HepG2 (cell line): ENCODE measurements around the gene MDP1. TPM values are rescaled to one million over a fixed set of nuclear protein-coding genes. Genes with fewer than 3 reads are reported as not detected.

Experiments
- ATAC-seq: fragments of 200-7000 bp; cut with Tn5 transposase; 3 replicates; pipeline ENCODE4 v1.9.1; 2020; ENCODE audit warnings: mild to moderate bottlenecking, moderate library complexity
- BruUV-seq: library from RNA; stranded (reverse); fragments of 400-500 nt; replicated peaks from 2 replicates; lab custom pipeline; 2021; lab: Mats Ljungman, UMichigan
- CTCF ChIA-PET: fragments of 300-600 bp; formaldehyde crosslinking; extraction: SDS; loops from one replicate; lab custom pipeline; 2021; ENCODE audit warnings: low total read pairs, inconsistent platforms, low intra/inter-chr PET ratio; lab: Yijun Ruan, JAX
- POLR2A ChIA-PET: fragments of 350-600 bp; sonication (Branson Sonifier 250); formaldehyde crosslinking; loops from one replicate; lab custom pipeline; 2020; ENCODE audit warnings: antibody characterized with exemption, inconsistent platforms; lab: Yijun Ruan, JAX
- DNase-seq: peaks from one replicate; pipeline ENCODE4 v3.0.0-alpha.2; 2015; ENCODE audit warnings: low spot score
- FAIRE-seq: peaks from 3 replicates; lab custom pipeline; 2011; peaks lifted over from hg19 to GRCh38; lab: Jason Lieb, UNC
- H2AFZ ChIP-seq: one replicate; pipeline ENCODE4 v1.6.1; 2011; ENCODE audit warnings: low read length, inconsistent platforms
- H3K27ac ChIP-seq: fragments of 300-600 bp; 3 replicates; pipeline ENCODE4 v1.8.0; 2011; ENCODE audit warnings: mixed run types, mild to moderate bottlenecking, mixed read lengths, low read length, inconsistent platforms; ENCODE audit not compliant: insufficient read depth; ENCODE audit errors: extremely low read length
- H3K27me3 ChIP-seq, 2 experiments: fragments of 200-600 bp in 1 of 2; 2 replicates in 1 of 2; 3 replicates in 1 of 2; pipeline versions ENCODE4 v1.6.0 to v1.8.0; 2011; ENCODE audit warnings: low read length in 2 of 2, mild to moderate bottlenecking in 2 of 2, moderate library complexity in 2 of 2, inconsistent platforms in 1 of 2; ENCODE audit not compliant: insufficient read depth in 2 of 2, control insufficient read depth in 1 of 2
- H3K36me3 ChIP-seq, 2 experiments: fragments of 200-600 bp in 1 of 2; replicated peaks in 1 of 2; 2 replicates in 1 of 2; 3 replicates in 1 of 2; pipeline versions ENCODE4 v1.5.1 to v1.8.0; 2011; ENCODE audit warnings: low read length in 2 of 2, inconsistent platforms in 1 of 2; ENCODE audit not compliant: insufficient read depth in 2 of 2, control insufficient read depth in 1 of 2
- H3K4me1 ChIP-seq: 2 replicates; pipeline ENCODE4 v1.5.1; 2012; ENCODE audit warnings: low read length, inconsistent platforms; ENCODE audit not compliant: insufficient read depth
- H3K4me2 ChIP-seq: 2 replicates; pipeline ENCODE4 v1.6.0; 2011; ENCODE audit warnings: low read depth, low read length, inconsistent platforms
- H3K4me3 ChIP-seq, 3 experiments: fragments of 200-600 bp in 1 of 3; sonication (generic), shearing (Covaris generic) in 1 of 3; replicated peaks in 1 of 3; 2 replicates each; pipeline ENCODE4 v1.5.1; 2011 to 2016; ENCODE audit warnings: low read length in 3 of 3, inconsistent platforms in 2 of 3, low read depth in 2 of 3, mild to moderate bottlenecking in 2 of 3, control low read depth in 1 of 3, mixed read lengths in 1 of 3; ENCODE audit not compliant: insufficient read depth in 1 of 3
- H3K79me2 ChIP-seq: one replicate; pipeline ENCODE4 v1.6.1; 2011; ENCODE audit warnings: low read length, inconsistent platforms; ENCODE audit not compliant: insufficient read depth
- H3K9ac ChIP-seq: 2 replicates; pipeline ENCODE4 v1.6.0; 2011; ENCODE audit warnings: mild to moderate bottlenecking, low read depth, low read length, inconsistent platforms; ENCODE audit not compliant: insufficient read depth
- H3K9me3 ChIP-seq: 2 replicates; pipeline ENCODE4 v1.5.1; 2012; ENCODE audit warnings: mild to moderate bottlenecking, low read length
- H4K20me1 ChIP-seq: 2 replicates; pipeline ENCODE4 v1.6.0; 2011; ENCODE audit warnings: inconsistent platforms, mild to moderate bottlenecking, low read length, moderate library complexity; ENCODE audit not compliant: insufficient read depth
- CREM ChIP-seq, 2 experiments: sonication (generic) in 1 of 2; formaldehyde crosslinking in 1 of 2; IDR thresholded peaks; 2 replicates each; pipeline versions ENCODE4 v1.4.0 to v1.6.1; 2016 to 2020; ENCODE audit warnings: antibody characterized with exemption in 1 of 2, mild to moderate bottlenecking in 1 of 2, missing genetic modification reagents in 1 of 2
- DPF2 ChIP-seq: sonication (generic); formaldehyde crosslinking; IDR thresholded peaks from 2 replicates; pipeline ENCODE4 v1.4.0; 2020; ENCODE audit warnings: mild to moderate bottlenecking, low read depth, missing genetic modification reagents, borderline replicate concordance
- FOSL2 ChIP-seq: sonication (generic); formaldehyde crosslinking; IDR thresholded peaks from 2 replicates; pipeline ENCODE4 v1.4.0; 2020; ENCODE audit warnings: missing genetic modification reagents
- FOXA1 ChIP-seq, 2 experiments: fragments of 450-650 bp in 1 of 2; sonication (generic) in 1 of 2; formaldehyde crosslinking in 1 of 2; IDR thresholded peaks; 2 replicates each; pipeline versions ENCODE4 v1.4.0 to v1.6.1; 2016 to 2020; ENCODE audit warnings: missing genetic modification reagents in 1 of 2
- FOXO4 ChIP-seq: sonication (generic); formaldehyde crosslinking; conservative IDR thresholded peaks from 2 replicates; pipeline ENCODE4 v1.8.1; 2023; ENCODE audit warnings: missing genetic modification reagents
- GLI4 ChIP-seq: sonication (generic); formaldehyde crosslinking; IDR thresholded peaks from 2 replicates; pipeline ENCODE4 v1.5.1; 2020; ENCODE audit warnings: missing genetic modification reagents, mild to moderate bottlenecking, moderate library complexity, borderline replicate concordance
- KLF16 ChIP-seq, 2 experiments: sonication (generic) in 1 of 2; formaldehyde crosslinking in 1 of 2; IDR thresholded peaks; 2 replicates each; pipeline versions ENCODE4 v1.6.1 to v1.8.0; 2016 to 2023; ENCODE audit warnings: missing genetic modification reagents in 2 of 2, missing compliant biosample characterization in 1 of 2
- MEIS2 ChIP-seq: sonication (generic); formaldehyde crosslinking; IDR thresholded peaks from 2 replicates; pipeline ENCODE4 v1.9.0; 2021; ENCODE audit warnings: mild to moderate bottlenecking, missing genetic modification reagents
- MTF1 ChIP-seq: sonication (generic); formaldehyde crosslinking; IDR thresholded peaks from 2 replicates; pipeline ENCODE4 v1.5.0; 2020; ENCODE audit warnings: missing genetic modification reagents
- MXI1 ChIP-seq: IDR thresholded peaks from 3 replicates; pipeline ENCODE4 v1.6.1; 2012; ENCODE audit warnings: low read depth, low read length, inconsistent platforms, borderline replicate concordance
- POLR2G ChIP-seq: fragments of 200-400 bp; formaldehyde crosslinking; IDR thresholded peaks from 2 replicates; pipeline ENCODE4 v1.6.1; 2018; ENCODE audit warnings: mild to moderate bottlenecking, low read depth, low read length, moderate library complexity
- RFXANK ChIP-seq: IDR thresholded peaks from 2 replicates; pipeline ENCODE4 v1.6.1; 2016
- TAF1 ChIP-seq: sonication (generic); formaldehyde crosslinking; IDR thresholded peaks from 2 replicates; pipeline ENCODE4 v1.4.0; 2020; ENCODE audit warnings: missing genetic modification reagents
- TBX2 ChIP-seq: sonication (generic); formaldehyde crosslinking; IDR thresholded peaks from 2 replicates; pipeline ENCODE4 v1.5.0; 2020; ENCODE audit warnings: missing genetic modification reagents, mild to moderate bottlenecking, borderline replicate concordance
- TEAD3 ChIP-seq: optimal IDR thresholded peaks from 2 replicates; pipeline ENCODE3; 2016; ENCODE audit warnings: borderline replicate concordance
- ZNF136 ChIP-seq: sonication (generic); formaldehyde crosslinking; IDR thresholded peaks from 2 replicates; pipeline ENCODE4 v1.8.1; 2022; ENCODE audit warnings: low read depth, mild to moderate bottlenecking, moderate library complexity, missing genetic modification reagents
- ZNF143 ChIP-seq: sonication (generic); formaldehyde crosslinking; IDR thresholded peaks from 2 replicates; pipeline ENCODE4 v1.4.0; 2020; ENCODE audit warnings: missing genetic modification reagents
- ZNF207 ChIP-seq: fragments of 450-650 bp; IDR thresholded peaks from 2 replicates; pipeline ENCODE4 v1.6.1; 2016; ENCODE audit warnings: antibody characterized with exemption, borderline replicate concordance
- ZNF224 ChIP-seq: sonication (generic); formaldehyde crosslinking; IDR thresholded peaks from 2 replicates; pipeline ENCODE4 v1.5.0; 2020; ENCODE audit warnings: mild to moderate bottlenecking, missing genetic modification reagents
- ZNF550 ChIP-seq: sonication (generic); formaldehyde crosslinking; IDR thresholded peaks from 2 replicates; pipeline ENCODE4 v1.4.0; 2020; ENCODE audit warnings: mild to moderate bottlenecking, missing genetic modification reagents, borderline replicate concordance
- ZNF557 ChIP-seq: sonication (generic); formaldehyde crosslinking; IDR thresholded peaks from 2 replicates; pipeline ENCODE4 v1.4.0; 2020; ENCODE audit warnings: missing genetic modification reagents
- ZNF558 ChIP-seq: sonication (generic); formaldehyde crosslinking; IDR thresholded peaks from 2 replicates; pipeline ENCODE4 v1.9.0; 2022; ENCODE audit warnings: mild to moderate bottlenecking, missing genetic modification reagents, borderline replicate concordance
- ZNF580 ChIP-seq: IDR thresholded peaks from 2 replicates; pipeline ENCODE4 v1.6.1; 2016; ENCODE audit warnings: low read depth, borderline replicate concordance
- ZNF660 ChIP-seq: sonication (generic); formaldehyde crosslinking; IDR thresholded peaks from 2 replicates; pipeline ENCODE4 v1.5.1; 2020; ENCODE audit warnings: mild to moderate bottlenecking, low read depth, missing genetic modification reagents, borderline replicate concordance
- WGBS: methylation state at CpG from one replicate; pipeline ENCODE4 v1.1.6; 2017; ENCODE audit warnings: low lambda C conversion rate; 5-methylcytosine and 5-hydroxymethylcytosine counted together
- in situ Hi-C: cut with HindIII; loops from 2 replicates; pipeline ENCODE4 v1.10.0; 2017; ENCODE audit warnings: low pct_unique_long_range_greater_than_20kb; ENCODE audit not compliant: extremely low pct_ligation_motif_present
- intact Hi-C: fragments of 100-400 bp; cut with micrococcal nuclease; formaldehyde crosslinking; loops from one replicate; pipeline ENCODE4 v1.10.0; 2022; ENCODE audit not compliant: unreplicated experiment
- polyA plus RNA-seq, 8 experiments: library from polyadenylated mRNA; depleted of rRNA in 3 of 8; stranded (reverse) in 7 of 8; unstranded in 1 of 8; fragments of >200 nt; fragmentation: Illumina TruSeq in 4 of 8; extraction: Trizol in 4 of 8; gene quantifications; 2 replicates each; pipeline versions ENCODE4 v1.2.1 to v1.2.3, GENCODE V29; 2011 to 2016; ENCODE audit warnings: low read depth in 4 of 8, missing spikeins in 1 of 8, mixed read lengths in 1 of 8; ENCODE audit not compliant: insufficient read depth in 1 of 8
- total RNA-seq, 5 experiments: library from RNA; depleted of rRNA; stranded (reverse); fragments of >200 nt; fragmentation: Illumina TruSeq; extraction: Trizol; gene quantifications; 2 replicates each; pipeline ENCODE4 v1.2.3, GENCODE V29; 2016; ENCODE audit warnings: low read depth in 1 of 5

The MDP1 gene
- total and polyA plus RNA-seq, 2 of the 13 experiments (the other 11 are each of a cell fraction or from before 2014, with no cell fraction given): 44.1 to 48.7 TPM

- in situ Hi-C loops: loop anchor here (5.0 to 10.0 kb wide), 2 partner anchors 57 to 194 kb away; partner anchors contain the start of genes DHRS1 and NOP9
- FAIRE-seq (no peak), ATAC-seq (no peak), DNase-seq (no peak)
- Histone ChIP-seq H3K27me3 (no peaks in the 10 kb centered on the region; a peak in 1 of 5 replicates), H3K36me3 (peaks cover 41 to 58% of the 10 kb centered on the region in 2 experiments), H3K9me3 (no peaks in the 10 kb centered on the region), H3K4me1 (peaks cover 45% of the 10 kb centered on the region), H4K20me1 (0 out of 2 replicates have a peak, but pooled peaks cover 3% of the 10 kb centered on the region), H3K79me2 (peaks cover 12% of the 10 kb centered on the region), H2AFZ (no peak overlapping the region), H3K4me2 (no peak overlapping the region), H3K9ac (no peak overlapping the region), H3K27ac (no peak overlapping the region), H3K4me3 (no peak overlapping the region)
- ChIA-PET CTCF (interaction anchor here (1.3 kb wide), 1 partner anchor 56 kb away, joined by 3 read pairs; no protein-coding TSS in a partner anchor), POLR2A (interaction anchor here (0.7 to 18.0 kb wide), 9 partner anchors 7 to 190 kb away, joined by 4 to 850 read pairs (median 62); partner anchors contain the start of genes CBLN3, CHMP4A, CIDEB and DCAF11)
- intact Hi-C loops: no loop called here
- WGBS: 97% methylated on average over 9 of the region's 9 CpGs
- BruUV-seq: no TSS peak
- TF ChIP-seq KLF16 (CRISPR knock-in tag; IDR thresholded peaks at IDR 0.05) (no peak), ZNF136 (no peak), ZNF207 (no peak), ZNF660 (no peak), POLR2G (peak; percentile 23; the same call in 1 of the 2 replicates), RFXANK (CRISPR knock-in tag) (no peak), ZNF557 (no peak), FOSL2 (no peak), GLI4 (CRISPR knock-in tag) (no peak), CREM (IDR thresholded peaks at IDR 0.05) (no peak), CREM (CRISPR knock-in tag; IDR thresholded peaks at IDR 0.05) (no peak), DPF2 (no peak), ZNF580 (CRISPR knock-in tag) (no peak), MTF1 (CRISPR knock-in tag) (no peak), ZNF558 (CRISPR knock-in tag) (0 out of 2 replicates have a peak, but pooled peaks have one; percentile 11), TAF1 (CRISPR knock-in tag) (0 out of 2 replicates have a peak, but pooled peaks have one; percentile 13), ZNF143 (CRISPR knock-in tag) (no peak), FOXO4 (no peak), FOXA1 (IDR thresholded peaks at IDR 0.05) (no peak), FOXA1 (CRISPR knock-in tag; IDR thresholded peaks at IDR 0.05) (no peak), TBX2 (no peak), MXI1 (no peak), ZNF224 (CRISPR knock-in tag) (peak; percentile 23; the same call in 1 of the 2 replicates), TEAD3 (no peak), MEIS2 (CRISPR knock-in tag) (no peak), ZNF550 (CRISPR knock-in tag) (no peak)
Observed at GRCh38 chr14:24240110-24240918, 24.4 kb upstream of the MDP1 start.
